Breast epithelium (tissue), 3 donors: ENCODE data around the gene RARRES2.
A peak's percentile ranks its signal among the peaks of the same experiment; 100 is the strongest.

ENCODE experiments used
- POLR2A ChIP-seq: fragments of 450-650 bp; IDR thresholded peaks from one replicate; pipeline ENCODE4 v1.6.1; 2016; ENCODE audit warnings: antibody characterized with exemption, mild to moderate bottlenecking, moderate library complexity
- POLR2AphosphoS5 ChIP-seq, 3 donors: sonication (generic); formaldehyde crosslinking; IDR thresholded peaks; one replicate each; pipeline ENCODE4 v1.6.1; 2017; ENCODE audit warnings: antibody characterized with exemption in 3 of 3
- TF ChIP-seq, protein P1 (sequence below), 3 donors: fragments of 450-650 bp; IDR thresholded peaks; one replicate each; pipeline ENCODE4 v1.5.1; 2016 to 2017; ENCODE audit warnings: antibody characterized with exemption in 3 of 3, mild to moderate bottlenecking in 3 of 3, moderate library complexity in 3 of 3

DNA sequence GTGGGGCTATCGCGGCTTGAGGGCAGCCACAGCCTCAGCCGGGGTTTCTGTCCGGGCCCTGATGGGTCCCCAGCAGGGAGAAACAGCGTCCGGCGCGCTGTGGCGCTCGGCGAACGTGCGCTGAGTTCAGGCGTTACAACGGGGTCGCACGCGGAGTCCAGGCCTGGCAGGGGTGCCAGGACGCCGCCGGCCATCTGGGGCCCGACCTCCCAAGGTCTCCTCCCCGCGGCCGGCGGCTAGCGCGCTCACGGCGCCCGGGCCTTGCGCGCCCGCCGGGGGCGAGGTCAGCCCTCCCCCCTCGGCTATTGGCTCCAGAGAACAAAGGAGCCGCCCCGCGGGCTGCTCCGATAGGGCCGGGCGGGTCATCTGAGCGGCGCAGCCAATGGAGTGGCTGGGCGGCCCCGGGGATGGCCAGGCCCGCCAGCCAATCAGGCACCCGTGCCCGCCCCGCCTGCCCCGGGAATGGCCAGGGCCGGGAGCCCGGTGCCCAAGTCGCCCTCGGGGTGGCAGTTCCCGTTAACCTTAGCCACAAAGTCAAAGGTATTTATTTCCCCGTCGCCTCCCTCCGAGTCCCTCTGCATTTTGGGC lies 37.5 kb upstream of the RARRES2 start, which contains the start of gene ZNF775:
- TF ChIP-seq, protein P1, sequence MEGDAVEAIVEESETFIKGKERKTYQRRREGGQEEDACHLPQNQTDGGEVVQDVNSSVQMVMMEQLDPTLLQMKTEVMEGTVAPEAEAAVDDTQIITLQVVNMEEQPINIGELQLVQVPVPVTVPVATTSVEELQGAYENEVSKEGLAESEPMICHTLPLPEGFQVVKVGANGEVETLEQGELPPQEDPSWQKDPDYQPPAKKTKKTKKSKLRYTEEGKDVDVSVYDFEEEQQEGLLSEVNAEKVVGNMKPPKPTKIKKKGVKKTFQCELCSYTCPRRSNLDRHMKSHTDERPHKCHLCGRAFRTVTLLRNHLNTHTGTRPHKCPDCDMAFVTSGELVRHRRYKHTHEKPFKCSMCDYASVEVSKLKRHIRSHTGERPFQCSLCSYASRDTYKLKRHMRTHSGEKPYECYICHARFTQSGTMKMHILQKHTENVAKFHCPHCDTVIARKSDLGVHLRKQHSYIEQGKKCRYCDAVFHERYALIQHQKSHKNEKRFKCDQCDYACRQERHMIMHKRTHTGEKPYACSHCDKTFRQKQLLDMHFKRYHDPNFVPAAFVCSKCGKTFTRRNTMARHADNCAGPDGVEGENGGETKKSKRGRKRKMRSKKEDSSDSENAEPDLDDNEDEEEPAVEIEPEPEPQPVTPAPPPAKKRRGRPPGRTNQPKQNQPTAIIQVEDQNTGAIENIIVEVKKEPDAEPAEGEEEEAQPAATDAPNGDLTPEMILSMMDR (IDR thresholded peaks at IDR 0.05) = no peak
- peak; percentile 77 to 79 (median 77) for TF ChIP-seq POLR2AphosphoS5 (IDR thresholded peaks at IDR 0.05)
- peak; percentile 66 for TF ChIP-seq POLR2A
